NK-92 (cell line): Measurements from ENCODE around the gene KCTD2.

ENCODE experiments used
- DNase-seq: peaks from one replicate; lab custom pipeline; 2025; ENCODE audit not compliant: unreplicated experiment; lab: John Stamatoyannopoulos, UW

Gene KCTD2

DNA sequence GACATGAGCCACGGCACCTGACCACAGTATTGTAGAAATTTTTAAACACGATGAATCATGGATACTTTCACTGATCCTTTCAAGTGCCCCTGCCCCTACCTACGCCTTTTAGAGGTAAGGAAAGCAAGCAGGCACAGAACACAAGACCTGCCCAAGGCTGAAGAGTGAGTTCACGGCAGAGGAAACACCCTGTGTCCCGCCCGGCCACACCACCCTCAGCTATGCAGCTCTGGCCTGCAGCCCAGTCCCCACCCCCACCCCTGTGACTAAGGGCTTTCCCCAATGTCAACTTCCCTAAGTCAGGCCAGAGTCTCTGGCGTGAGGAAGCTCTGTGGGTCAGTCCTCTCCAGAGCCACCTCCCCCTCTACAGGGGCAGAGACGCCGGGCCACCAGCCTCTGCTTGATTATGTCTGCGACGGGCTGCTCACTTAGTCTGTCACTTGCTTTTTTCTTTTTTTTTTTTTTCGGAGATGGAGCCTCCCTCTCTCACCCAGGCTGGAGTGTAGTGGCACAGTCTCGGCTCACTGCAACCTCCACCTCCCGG is 49.1 kb downstream of the KCTD2 start:
- DNase-seq, result no peak

- DNase-seq, result no peak
Measured at GRCh38 chr17:75097865-75098264, 50.8 kb downstream of the KCTD2 start.

DNA sequence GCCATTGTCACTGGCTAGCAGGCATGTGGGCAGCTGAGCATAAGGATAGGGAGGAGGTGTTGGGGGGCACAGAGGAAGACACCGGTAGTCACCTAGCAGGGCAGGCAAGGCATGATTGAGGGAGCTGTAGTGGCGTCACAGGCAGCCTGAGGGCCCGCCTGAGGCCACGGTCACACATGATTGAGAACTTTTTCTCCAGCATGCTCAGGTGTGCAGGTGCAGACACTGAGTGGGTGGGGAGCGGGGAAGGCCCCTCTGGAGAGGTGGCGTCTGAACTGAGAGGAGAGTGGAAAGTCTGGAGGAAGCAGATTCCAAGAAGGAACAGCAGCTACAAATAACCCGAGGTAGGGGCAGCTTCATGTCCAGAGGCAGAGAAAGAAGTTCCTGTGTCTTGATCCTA is 51.8 kb downstream of the KCTD2 start:
- no peak for DNase-seq

- DNase-seq, result no peak
Measured at GRCh38 chr17:75099881-75100595, 53.0 kb downstream of the KCTD2 start.

GRCh38 chr17:75102385-75102821 is 55.4 kb downstream of the KCTD2 start:
- DNase-seq, result no peak

GRCh38 chr17:75103601-75104554 is 56.9 kb downstream of the KCTD2 start:
- no peak for DNase-seq

DNA sequence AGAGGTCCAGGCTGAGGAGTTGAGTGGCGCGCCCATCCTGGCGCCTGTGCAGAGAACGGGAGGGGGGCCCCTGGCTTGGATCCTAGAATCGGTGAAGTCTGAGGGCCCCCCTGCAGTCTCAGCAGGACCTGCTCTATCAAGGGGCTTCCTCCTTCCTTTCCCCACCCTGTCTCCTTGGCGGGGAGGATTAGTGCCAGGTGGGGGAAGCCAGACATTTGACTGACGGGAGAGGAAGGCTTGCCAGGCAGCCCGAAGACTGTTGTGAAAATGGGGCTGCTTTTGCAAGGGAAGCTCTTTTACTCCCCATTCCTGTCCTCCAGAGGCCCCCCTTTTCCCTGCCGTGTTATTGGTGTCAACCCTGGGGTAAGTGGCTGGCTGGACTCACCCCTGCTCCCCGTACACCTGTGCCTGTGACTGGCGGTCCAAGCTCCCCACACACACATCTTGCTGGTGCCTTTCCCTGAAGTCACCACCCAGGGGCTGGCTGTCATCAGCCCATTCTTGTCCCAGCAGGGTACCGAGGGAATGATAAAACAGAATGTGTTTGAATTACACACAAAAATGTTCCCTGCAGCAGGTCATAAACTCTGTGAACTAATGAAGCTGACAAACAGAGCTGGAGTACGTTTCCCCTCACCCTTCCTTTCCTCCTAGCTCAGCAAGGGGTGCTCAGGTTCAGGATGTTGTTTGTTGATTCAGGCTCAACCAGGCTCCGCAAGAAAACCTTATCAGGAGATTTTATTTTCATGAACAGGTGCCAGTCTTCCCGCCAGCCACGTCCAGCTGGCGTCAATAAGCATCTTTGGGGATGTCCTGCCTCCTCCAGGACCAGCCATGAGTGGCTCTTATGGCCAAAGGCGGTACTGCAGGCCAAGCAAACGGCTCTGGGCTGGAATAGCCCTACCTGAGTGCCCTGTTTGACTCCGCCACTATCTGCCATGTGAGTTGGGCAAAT is 58.4 kb downstream of the KCTD2 start:
- DNase-seq, result no peak

DNA sequence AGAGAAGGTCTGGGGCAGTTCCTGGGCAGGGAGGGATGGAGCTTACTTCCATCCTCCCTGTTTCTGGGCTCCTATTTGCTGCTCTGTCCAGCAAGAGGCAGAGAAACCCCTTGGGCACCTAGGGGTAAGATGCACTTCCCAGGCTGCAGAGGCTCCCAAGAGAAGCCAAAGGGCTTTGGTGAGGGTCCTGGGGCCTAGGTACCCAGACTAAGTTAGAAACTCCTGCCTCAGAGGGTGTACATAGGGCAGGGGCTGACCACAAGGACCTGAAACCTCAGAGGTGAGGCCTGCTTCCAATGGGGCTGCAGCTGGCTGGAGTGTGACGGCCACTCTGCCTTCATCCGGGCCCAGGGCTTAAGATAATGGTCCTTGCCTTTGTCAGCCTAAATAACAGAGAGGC is 61.2 kb downstream of the KCTD2 start:
- no peak for DNase-seq

DNA sequence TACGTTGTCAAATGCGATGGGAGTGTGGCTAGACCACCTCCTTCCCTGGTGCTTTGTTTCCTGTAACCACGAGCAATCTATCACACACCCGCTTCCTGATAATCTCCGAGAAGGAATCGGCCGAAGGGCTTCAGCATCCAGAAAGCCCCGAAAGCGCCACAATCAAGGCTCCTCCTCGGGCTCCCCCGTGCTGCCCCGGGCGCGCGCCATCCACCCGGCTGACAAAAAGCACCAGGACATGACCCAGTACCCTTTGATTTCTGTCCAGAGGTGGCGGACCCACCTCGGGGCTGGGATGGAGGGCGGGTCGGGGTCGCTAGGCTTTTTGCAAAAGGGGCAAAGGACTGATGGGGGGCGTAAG is 62.0 kb downstream of the KCTD2 start:
- DNase-seq, result no peak

GRCh38 chr17:75109407-75110233 is 62.6 kb downstream of the KCTD2 start, which contains the start of gene ARMC7:
ARMC7 (plus strand) TSS chr17:75109969; CDS start chr17:75110289, 320 bp downstream.
- no peak for DNase-seq

DNA sequence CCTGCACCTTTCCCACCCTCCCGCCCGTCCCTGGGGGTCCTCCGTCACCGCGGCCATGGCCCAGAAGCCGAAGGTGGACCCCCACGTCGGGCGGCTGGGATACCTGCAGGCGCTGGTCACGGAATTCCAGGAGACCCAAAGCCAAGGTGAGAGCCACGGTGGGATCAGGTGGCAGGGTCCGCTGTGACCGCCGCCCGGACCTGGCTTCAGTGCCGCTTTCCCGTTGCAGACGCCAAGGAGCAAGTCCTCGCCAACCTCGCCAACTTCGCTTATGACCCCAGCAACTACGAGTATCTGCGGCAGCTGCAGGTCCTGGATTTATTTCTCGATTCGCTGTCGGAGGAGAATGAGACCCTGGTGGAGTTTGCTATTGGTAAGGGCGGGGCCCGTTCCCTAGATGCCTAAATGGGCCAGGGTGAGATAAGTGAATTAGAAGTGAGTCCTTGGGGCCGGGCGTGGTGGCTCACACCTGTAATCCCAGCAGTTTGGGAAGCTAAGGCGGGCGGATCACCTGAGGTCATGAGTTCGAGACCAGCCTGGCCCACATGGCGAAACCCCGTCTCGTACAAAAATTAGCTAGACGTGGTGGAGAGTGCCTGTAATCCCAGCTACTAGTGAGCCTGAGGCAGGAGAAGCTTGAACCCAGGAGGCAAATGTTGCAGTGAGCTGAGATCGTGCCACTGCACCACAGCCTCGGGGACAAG is 63.4 kb downstream of the KCTD2 start:
- no peak for DNase-seq

DNA sequence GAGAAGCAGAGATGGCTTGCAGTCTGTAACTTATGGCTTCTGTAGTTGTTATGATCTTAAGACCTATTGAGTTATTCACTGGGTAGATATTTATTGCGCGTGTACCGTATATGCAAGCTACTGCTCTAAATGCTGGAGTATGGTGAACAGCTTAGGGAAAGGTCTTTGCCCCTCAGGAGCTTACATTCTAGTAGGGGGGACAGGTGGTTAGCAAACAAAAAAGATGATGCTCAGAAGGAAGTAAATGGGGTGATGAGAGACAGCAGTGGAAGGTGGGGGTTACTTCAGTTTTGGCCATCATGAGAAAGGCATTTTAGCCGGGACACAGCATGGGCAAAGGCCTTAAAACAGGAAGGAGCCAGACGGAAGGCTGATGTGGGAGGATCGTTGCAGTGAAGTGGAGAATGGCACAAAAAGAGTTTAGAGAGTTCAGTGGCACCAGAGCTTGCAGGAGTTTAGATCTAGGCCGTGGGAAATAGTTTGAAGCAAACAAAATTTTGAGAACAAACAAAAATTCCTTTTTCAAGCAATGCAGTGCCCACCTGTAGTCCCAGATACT is 64.8 kb downstream of the KCTD2 start:
- no peak for DNase-seq

- peak; percentile 47 for DNase-seq
Measured at GRCh38 chr17:75113798-75114551, 67.0 kb downstream of the KCTD2 start.

- DNase-seq, result no peak
Measured at GRCh38 chr17:75114552-75115314, 67.7 kb downstream of the KCTD2 start.
